Activated T-helper 2 cell treated with anti-CD3 and anti-CD28 coated beads, Interferon-gamma antibody, Interleukin-2, Interleukin-4, amounts not matched to agents 10 μg/mL and 5 μg/mL and 100 μg/mL, durations not matched to agents 14 hours and 24 hours and 36 hours (primary cell): ENCODE data around the gene TNNT3. TPM values are rescaled to one million over a fixed set of nuclear protein-coding genes. Genes with fewer than 3 reads are reported as not detected.

Source experiments
- DNase-seq: peaks from one replicate; pipeline ENCODE4 v3.0.0; 2021; ENCODE audit warnings: low spot score
- H3K27ac Mint-ChIP-seq: one replicate; pipeline ENCODE4 v1.8.0; 2021; ENCODE audit warnings: mixed read lengths
- H3K27me3 Mint-ChIP-seq: one replicate; pipeline ENCODE4 v1.8.0; 2021; ENCODE audit warnings: low read depth, mixed read lengths
- H3K36me3 Mint-ChIP-seq: one replicate; pipeline ENCODE4 v1.8.0; 2021; ENCODE audit warnings: low read depth, mixed read lengths
- H3K4me1 Mint-ChIP-seq: one replicate; pipeline ENCODE4 v1.8.0; 2021; ENCODE audit warnings: low read depth, mixed read lengths
- H3K4me3 Mint-ChIP-seq: one replicate; pipeline ENCODE4 v1.8.0; 2021; ENCODE audit warnings: low read depth, mild to moderate bottlenecking, moderate library complexity, mixed read lengths
- H3K9me3 Mint-ChIP-seq: one replicate; pipeline ENCODE4 v1.8.0; 2021; ENCODE audit warnings: mixed read lengths
- intact Hi-C: fragments of 100-400 bp; cut with micrococcal nuclease; formaldehyde crosslinking; loops from one replicate; pipeline ENCODE4 v1.15.1; 2023
- total RNA-seq: library from RNA; stranded (reverse); gene quantifications from 2 replicates; pipeline ENCODE4 v1.2.3, GENCODE V29; 2022

Gene TNNT3
- total RNA-seq, 1 donor from 2014 or later: 2.9 TPM

GRCh38 chr11:1916132-1916985, 3.1 kb upstream of the TNNT3 start:
- no peak overlapping the region for H3K4me3 Mint-ChIP-seq
- intact Hi-C loops: loop anchor here (5.0 kb wide), 1 partner anchor 34 kb away; no protein-coding TSS in a partner anchor
- H3K4me1 Mint-ChIP-seq: peaks cover 5% of the 10 kb centered on the region
- H3K9me3 Mint-ChIP-seq: no peaks in the 10 kb centered on the region
- H3K27me3 Mint-ChIP-seq: no peaks in the 10 kb centered on the region
- H3K36me3 Mint-ChIP-seq: peaks cover 3% of the 10 kb centered on the region
- H3K27ac Mint-ChIP-seq: peak overlapping the region; percentile 1
- DNase-seq: no peak

DNA sequence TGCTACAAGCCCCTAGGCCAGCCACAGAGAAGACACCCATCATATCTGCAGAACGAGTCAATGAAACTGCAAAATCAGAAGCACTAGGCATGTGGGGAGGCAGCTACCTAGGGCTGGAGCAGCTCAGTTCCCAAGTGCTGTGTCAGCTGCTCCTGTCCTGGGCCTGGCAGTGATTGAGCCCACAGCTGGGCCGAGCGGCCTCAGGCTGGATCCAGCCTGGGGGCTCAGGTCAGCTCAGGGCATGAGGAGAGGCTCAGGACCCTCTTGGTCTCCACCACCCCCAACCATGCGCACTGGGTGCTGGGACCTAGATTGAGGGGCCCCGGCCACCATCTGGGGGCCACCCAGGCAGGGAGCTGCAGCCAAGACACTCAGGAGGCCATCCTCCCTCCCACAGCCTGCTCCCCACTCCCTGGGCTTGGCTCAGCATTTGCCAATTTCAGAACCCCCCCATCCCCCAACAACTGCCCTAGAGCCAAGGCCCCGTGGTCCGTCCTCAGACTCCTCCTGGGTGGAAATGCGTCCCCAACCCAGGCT, 2.4 kb upstream of the TNNT3 start:
- DNase-seq: no peak
- Mint-ChIP-seq H3K4me1 (peaks cover 5% of the 10 kb centered on the region), H3K27ac (no peak overlapping the region), H3K9me3 (no peaks in the 10 kb centered on the region), H3K36me3 (peaks cover 3% of the 10 kb centered on the region), H3K4me3 (no peak overlapping the region), H3K27me3 (no peaks in the 10 kb centered on the region)
- intact Hi-C loops: loop anchor here (5.0 kb wide), 1 partner anchor 35 kb away; no protein-coding TSS in a partner anchor

GRCh38 chr11:1917523-1918435, 1.7 kb upstream of the TNNT3 start:
- no peak overlapping the region for H3K4me3 Mint-ChIP-seq
- H3K4me1 Mint-ChIP-seq: peaks cover 6% of the 10 kb centered on the region
- no peaks in the 10 kb centered on the region for H3K27me3 Mint-ChIP-seq
- H3K9me3 Mint-ChIP-seq: no peaks in the 10 kb centered on the region
- peaks cover 3% of the 10 kb centered on the region for H3K36me3 Mint-ChIP-seq
- no peak overlapping the region for H3K27ac Mint-ChIP-seq
- intact Hi-C loops: loop anchor here (2.0 to 5.0 kb wide), 2 partner anchors 35 to 81 kb away; no protein-coding TSS in a partner anchor
- DNase-seq: no peak

DNA sequence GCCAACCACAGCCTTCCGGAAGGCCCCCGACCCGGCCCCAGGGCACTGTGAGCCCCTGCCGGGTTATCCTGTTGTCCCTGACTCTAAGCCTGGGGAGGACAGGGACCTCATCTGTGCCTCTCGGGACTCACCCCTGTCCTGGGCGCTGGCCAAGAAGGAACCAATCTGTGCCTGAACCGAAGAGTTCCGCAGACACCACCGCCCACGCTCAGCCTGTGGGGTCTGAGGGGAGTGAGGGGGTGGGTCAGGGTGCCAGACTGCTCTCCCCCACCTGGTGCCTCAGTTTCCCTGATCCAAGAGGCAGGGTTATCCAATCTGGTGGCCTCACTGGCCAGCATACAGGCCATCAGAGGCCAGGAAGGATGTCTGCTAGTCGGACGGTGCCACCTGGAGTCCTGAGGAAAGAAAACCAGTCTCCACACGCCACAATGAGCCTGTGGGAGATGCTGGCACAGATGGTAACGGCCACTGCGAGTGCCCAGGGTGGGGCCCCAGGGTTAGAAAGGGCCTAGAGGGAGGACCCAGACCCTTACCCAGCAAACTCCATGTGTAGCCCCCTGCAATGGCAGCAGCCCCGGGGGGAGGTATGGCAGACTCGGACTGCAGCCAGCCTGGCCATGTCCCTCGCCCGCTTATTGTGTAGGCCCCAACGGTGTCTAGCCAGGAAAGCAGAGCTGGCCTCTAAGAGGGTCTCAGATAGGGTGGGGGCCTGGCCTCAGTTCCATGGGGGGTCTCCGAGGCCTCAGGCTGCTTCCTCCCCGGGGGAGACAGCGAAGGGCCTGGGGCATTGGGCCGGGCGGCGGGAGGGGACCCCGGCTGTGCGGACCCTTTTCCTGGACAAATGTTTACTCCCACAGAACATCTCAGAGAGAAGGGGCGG, 827 bp upstream of the TNNT3 start:
- no peaks in the 10 kb centered on the region for H3K9me3 Mint-ChIP-seq
- intact Hi-C loops: loop anchor here (2.0 to 5.0 kb wide), 2 partner anchors 36 to 82 kb away; no protein-coding TSS in a partner anchor
- peaks cover 3% of the 10 kb centered on the region for H3K36me3 Mint-ChIP-seq
- no peak for DNase-seq
- peaks cover 7% of the 10 kb centered on the region for H3K4me1 Mint-ChIP-seq
- no peaks in the 10 kb centered on the region for H3K27me3 Mint-ChIP-seq
- no peak overlapping the region for H3K4me3 Mint-ChIP-seq
- H3K27ac Mint-ChIP-seq: no peak overlapping the region

DNA sequence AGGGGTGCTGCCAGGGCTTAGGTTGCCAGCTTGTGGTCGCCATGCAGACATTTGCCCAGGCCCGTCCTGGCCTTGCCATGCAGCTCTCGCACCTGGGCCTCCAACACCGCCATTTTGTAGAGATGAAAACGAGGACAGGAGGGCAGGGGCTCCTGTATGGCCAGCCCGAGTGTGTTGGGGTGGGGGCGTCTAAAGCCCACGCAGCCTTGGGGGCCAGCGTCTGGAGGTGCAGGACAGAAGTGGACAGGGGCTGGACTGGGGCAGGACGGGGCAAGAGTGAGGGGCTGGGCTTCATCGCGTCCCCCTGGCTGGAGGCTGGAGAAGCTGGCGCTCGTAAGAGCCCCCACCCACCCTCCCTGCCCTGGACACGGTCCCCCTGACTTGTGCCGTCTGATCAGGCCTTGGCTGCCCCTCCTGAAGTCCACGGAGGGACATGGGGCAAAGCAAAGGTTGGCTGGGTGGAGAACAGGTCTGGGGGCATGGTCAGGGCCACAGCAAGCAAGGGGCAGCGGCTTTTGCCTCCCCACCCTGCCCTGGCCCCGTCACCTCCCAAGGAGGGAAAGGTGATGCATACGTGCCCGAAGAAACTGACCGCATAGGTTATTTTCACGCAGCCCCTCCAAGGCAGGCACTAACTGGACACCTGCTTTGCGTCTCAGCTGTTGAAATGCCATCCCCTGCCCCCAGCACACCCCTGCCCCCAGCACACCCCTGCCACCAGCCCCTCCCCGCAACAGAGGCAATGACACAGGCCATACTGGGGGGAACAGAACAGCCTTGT, 815 bp downstream of the TNNT3 start:
- peaks cover 3% of the 10 kb centered on the region for H3K36me3 Mint-ChIP-seq
- no peak overlapping the region for H3K4me3 Mint-ChIP-seq
- intact Hi-C loops: no loop called here
- no peak for DNase-seq
- H3K27ac Mint-ChIP-seq: no peak overlapping the region
- H3K9me3 Mint-ChIP-seq: no peaks in the 10 kb centered on the region
- H3K4me1 Mint-ChIP-seq: peaks cover 7% of the 10 kb centered on the region
- H3K27me3 Mint-ChIP-seq: no peaks in the 10 kb centered on the region

- H3K9me3 Mint-ChIP-seq: no peaks in the 10 kb centered on the region
- no peak overlapping the region for H3K4me3 Mint-ChIP-seq
- no peak overlapping the region for H3K27ac Mint-ChIP-seq
- intact Hi-C loops: no loop called here
- no peaks in the 10 kb centered on the region for H3K27me3 Mint-ChIP-seq
- H3K36me3 Mint-ChIP-seq: no peaks in the 10 kb centered on the region
- peaks cover 3% of the 10 kb centered on the region for H3K4me1 Mint-ChIP-seq
- no peak for DNase-seq
Measured at GRCh38 chr11:1920909-1921573, 1.5 kb downstream of the TNNT3 start.

DNA sequence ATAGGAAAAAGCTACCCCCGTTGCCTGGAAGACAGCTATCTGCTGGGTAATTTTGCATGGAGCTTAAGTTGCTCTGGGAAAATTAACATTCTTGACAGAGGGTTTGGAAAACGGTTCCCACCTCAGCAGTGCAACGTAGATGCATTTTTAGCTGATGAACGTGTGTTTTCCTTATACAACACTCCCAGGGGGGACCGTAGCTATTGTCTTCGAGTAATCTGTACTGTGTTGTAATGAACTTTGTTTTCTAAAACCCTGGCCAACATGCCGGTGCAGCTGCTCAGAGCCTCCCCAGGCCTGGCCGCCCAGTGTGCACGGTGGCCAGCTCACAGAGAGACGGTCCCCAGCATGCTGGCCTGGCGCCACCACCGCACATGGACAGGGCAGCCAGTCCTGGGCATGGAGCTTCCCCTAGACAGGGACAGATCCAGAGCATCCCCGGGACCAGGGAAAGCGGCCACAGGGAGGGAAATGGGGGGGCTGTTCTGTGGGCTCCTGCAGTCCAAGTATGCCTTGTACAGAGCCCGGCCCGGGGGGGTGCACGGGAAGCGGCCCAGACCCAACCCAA, 2.2 kb downstream of the TNNT3 start:
- Mint-ChIP-seq H3K27ac (no peak overlapping the region), H3K4me3 (no peak overlapping the region), H3K9me3 (no peaks in the 10 kb centered on the region), H3K27me3 (no peaks in the 10 kb centered on the region), H3K36me3 (no peaks in the 10 kb centered on the region), H3K4me1 (peaks cover 3% of the 10 kb centered on the region)
- no peak for DNase-seq
- intact Hi-C loops: no loop called here

GRCh38 chr11:1922481-1923081, 3.1 kb downstream of the TNNT3 start:
- intact Hi-C loops: no loop called here
- Mint-ChIP-seq H3K36me3 (no peaks in the 10 kb centered on the region), H3K9me3 (no peaks in the 10 kb centered on the region), H3K27me3 (no peaks in the 10 kb centered on the region), H3K4me1 (peaks cover 3% of the 10 kb centered on the region), H3K27ac (no peak overlapping the region), H3K4me3 (no peak overlapping the region)
- DNase-seq: no peak

GRCh38 chr11:1923201-1923956, 3.9 kb downstream of the TNNT3 start:
- Mint-ChIP-seq H3K4me1 (peaks cover 3% of the 10 kb centered on the region), H3K36me3 (no peaks in the 10 kb centered on the region), H3K4me3 (no peak overlapping the region), H3K9me3 (no peaks in the 10 kb centered on the region), H3K27ac (no peak overlapping the region), H3K27me3 (no peaks in the 10 kb centered on the region)
- DNase-seq: no peak
- intact Hi-C loops: no loop called here

DNA sequence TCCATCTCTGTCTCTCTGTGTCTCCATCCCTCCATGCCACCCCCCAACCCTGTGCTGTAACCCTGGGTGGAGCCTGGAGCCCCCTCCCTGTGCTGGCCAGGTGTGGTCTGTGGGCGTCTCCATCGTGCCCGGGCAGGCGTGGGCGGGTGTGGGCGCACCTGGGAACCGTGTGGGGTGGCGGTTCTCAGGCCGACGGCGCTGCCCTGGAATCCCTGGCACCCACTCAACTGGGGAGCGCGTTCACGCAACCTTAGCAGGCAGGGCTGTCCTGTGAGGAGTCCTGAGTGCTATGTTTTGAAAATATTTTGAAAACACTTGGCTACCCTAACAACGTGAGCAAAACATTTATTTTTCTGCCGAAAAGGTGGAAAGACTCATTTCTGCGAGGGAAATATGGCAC, 4.7 kb downstream of the TNNT3 start:
- H3K4me3 Mint-ChIP-seq: no peak overlapping the region
- H3K36me3 Mint-ChIP-seq: no peaks in the 10 kb centered on the region
- H3K9me3 Mint-ChIP-seq: no peaks in the 10 kb centered on the region
- H3K27ac Mint-ChIP-seq: no peak overlapping the region
- intact Hi-C loops: no loop called here
- H3K4me1 Mint-ChIP-seq: peaks cover 3% of the 10 kb centered on the region
- DNase-seq: no peak
- no peaks in the 10 kb centered on the region for H3K27me3 Mint-ChIP-seq
